OCI-LY3 (cell line): ENCODE results near the gene IFNB1.

Source experiments
- H2AFZ ChIP-seq: fragments of 200-600, 300-600 bp; shearing (Covaris generic); 2 replicates; pipeline ENCODE4 v1.6.0; 2014; ENCODE audit warnings: antibody characterized with exemption, low read depth, low read length
- H3K27ac ChIP-seq: fragments of 200-600, 300-600 bp; sonication (generic); 2 replicates; pipeline ENCODE4 v1.5.1; 2014; ENCODE audit warnings: mild to moderate bottlenecking, low read length, moderate library complexity, mixed read lengths
- H3K27me3 ChIP-seq: fragments of 200-600, 300-600 bp; sonication (generic); 2 replicates; pipeline ENCODE4 v1.6.1; 2014; ENCODE audit warnings: low read depth, low read length, mixed read lengths
- H3K36me3 ChIP-seq: fragments of 200-600, 300-600 bp; sonication (generic); replicated peaks from 2 replicates; pipeline ENCODE3; 2014; ENCODE audit warnings: low read depth, low read length, mixed read lengths
- H3K4me1 ChIP-seq: fragments of 300-600, 200-600 bp; sonication (generic); 2 replicates; pipeline ENCODE4 v1.6.1; 2014; ENCODE audit warnings: low read length, mixed read lengths
- H3K4me2 ChIP-seq: fragments of 200-600, 300-600 bp; sonication (generic); 2 replicates; pipeline ENCODE4 v1.6.1; 2014; ENCODE audit warnings: low read length, mixed read lengths
- H3K4me3 ChIP-seq: fragments of 300-600, 200-600 bp; sonication (generic); 2 replicates; pipeline ENCODE4 v1.5.1; 2014; ENCODE audit warnings: antibody characterized with exemption, mild to moderate bottlenecking, low read length, moderate library complexity
- H3K79me2 ChIP-seq: fragments of 300-600, 200-600 bp; shearing (Covaris generic); 2 replicates; pipeline ENCODE4 v1.6.1; 2014; ENCODE audit warnings: mild to moderate bottlenecking, low read length, mixed read lengths
- H3K9ac ChIP-seq: fragments of 300-600, 200-600 bp; shearing (Covaris generic); 2 replicates; pipeline ENCODE4 v1.6.0; 2014; ENCODE audit warnings: mild to moderate bottlenecking, low read length, moderate library complexity
- H3K9me3 ChIP-seq: fragments of 200-600, 300-600 bp; shearing (Covaris generic); 2 replicates; pipeline ENCODE4 v1.6.1; 2014; ENCODE audit warnings: low read length, mixed read lengths; ENCODE audit not compliant: insufficient read depth
- H4K20me1 ChIP-seq: fragments of 200-600, 300-600 bp; sonication (generic); 2 replicates; pipeline ENCODE4 v1.6.1; 2016; ENCODE audit warnings: low read length, mixed read lengths; ENCODE audit not compliant: insufficient read depth
- EZH2phosphoT487 ChIP-seq: fragments of 200-600 bp; shearing (Covaris generic); IDR thresholded peaks from 2 replicates; pipeline ENCODE4 v1.6.1; 2018; ENCODE audit warnings: antibody characterized with exemption, mixed run types, low read depth
- TF ChIP-seq, protein P1 (sequence below): fragments of 200-600, 300-600 bp; sonication (generic); IDR thresholded peaks from 2 replicates; pipeline ENCODE4 v1.5.1; 2014; ENCODE audit warnings: antibody characterized with exemption, low read length, low read depth

The IFNB1 gene

DNA sequence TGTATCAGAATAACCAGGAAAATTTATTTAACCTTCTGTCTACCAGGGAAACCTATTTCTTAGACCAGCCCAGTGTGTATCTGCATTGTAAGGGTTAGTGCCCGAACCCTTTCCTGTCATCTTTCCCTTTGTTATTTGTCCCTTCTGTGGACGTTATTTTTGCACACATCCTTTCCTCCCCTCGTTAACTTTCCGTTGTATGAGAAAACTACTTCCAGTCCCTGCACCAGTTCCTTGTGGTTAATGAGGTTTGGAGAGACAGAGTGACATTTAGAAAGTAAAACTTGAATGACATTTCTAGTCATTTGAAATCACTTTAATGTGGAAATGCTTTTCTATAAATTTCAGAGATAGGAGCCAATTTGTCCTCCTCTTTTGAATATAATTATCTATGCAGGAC is 4.3 kb upstream of the IFNB1 start:
- no peak overlapping the region for H3K9ac ChIP-seq

DNA sequence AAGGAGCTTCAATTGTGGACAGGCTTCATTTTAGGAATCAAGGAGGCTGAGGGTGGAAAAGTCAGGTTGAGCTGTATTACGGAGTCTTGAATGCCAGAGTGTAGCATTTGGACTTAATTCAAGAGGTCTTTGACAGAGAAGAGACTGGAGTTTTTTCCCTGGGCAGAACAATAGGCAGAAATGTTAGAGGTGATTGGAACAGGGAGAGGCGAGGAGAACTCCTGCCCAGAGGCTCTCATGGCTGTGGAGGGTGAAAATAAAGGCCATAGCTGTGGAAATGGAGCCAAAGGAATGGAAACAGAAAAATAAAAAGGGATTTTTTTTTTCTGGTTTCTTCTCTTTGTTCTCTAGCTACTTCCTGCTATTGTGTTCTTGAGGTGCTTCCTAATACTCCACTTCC is 3.7 kb upstream of the IFNB1 start:
- no peak overlapping the region for H3K4me3 ChIP-seq
- no peaks in the 10 kb centered on the region for H3K27me3 ChIP-seq
- peaks cover 15% of the 10 kb centered on the region for H3K4me1 ChIP-seq
- no peak for TF ChIP-seq EZH2phosphoT487
- TF ChIP-seq, protein P1, sequence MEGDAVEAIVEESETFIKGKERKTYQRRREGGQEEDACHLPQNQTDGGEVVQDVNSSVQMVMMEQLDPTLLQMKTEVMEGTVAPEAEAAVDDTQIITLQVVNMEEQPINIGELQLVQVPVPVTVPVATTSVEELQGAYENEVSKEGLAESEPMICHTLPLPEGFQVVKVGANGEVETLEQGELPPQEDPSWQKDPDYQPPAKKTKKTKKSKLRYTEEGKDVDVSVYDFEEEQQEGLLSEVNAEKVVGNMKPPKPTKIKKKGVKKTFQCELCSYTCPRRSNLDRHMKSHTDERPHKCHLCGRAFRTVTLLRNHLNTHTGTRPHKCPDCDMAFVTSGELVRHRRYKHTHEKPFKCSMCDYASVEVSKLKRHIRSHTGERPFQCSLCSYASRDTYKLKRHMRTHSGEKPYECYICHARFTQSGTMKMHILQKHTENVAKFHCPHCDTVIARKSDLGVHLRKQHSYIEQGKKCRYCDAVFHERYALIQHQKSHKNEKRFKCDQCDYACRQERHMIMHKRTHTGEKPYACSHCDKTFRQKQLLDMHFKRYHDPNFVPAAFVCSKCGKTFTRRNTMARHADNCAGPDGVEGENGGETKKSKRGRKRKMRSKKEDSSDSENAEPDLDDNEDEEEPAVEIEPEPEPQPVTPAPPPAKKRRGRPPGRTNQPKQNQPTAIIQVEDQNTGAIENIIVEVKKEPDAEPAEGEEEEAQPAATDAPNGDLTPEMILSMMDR, result no peak
- H2AFZ ChIP-seq, result no peak overlapping the region
- no peak overlapping the region for H3K4me2 ChIP-seq
- no peaks in the 10 kb centered on the region for H3K79me2 ChIP-seq
- H3K36me3 ChIP-seq, result no peaks in the 10 kb centered on the region
- no peak overlapping the region for H3K9ac ChIP-seq
- H3K27ac ChIP-seq, result no peak overlapping the region
- H3K9me3 ChIP-seq, result no peaks in the 10 kb centered on the region
- H4K20me1 ChIP-seq, result no peaks in the 10 kb centered on the region

More for the DNA sequence above, 4.3 kb upstream of the IFNB1 start:
- Histone ChIP-seq H3K27me3 (no peaks in the 10 kb centered on the region), H3K27ac (no peak overlapping the region), H4K20me1 (no peaks in the 10 kb centered on the region), H3K79me2 (no peaks in the 10 kb centered on the region), H3K4me2 (no peak overlapping the region), H3K4me3 (no peak overlapping the region), H3K9me3 (no peaks in the 10 kb centered on the region), H2AFZ (no peak overlapping the region), H3K36me3 (no peaks in the 10 kb centered on the region), H3K4me1 (peaks cover 15% of the 10 kb centered on the region)
- TF ChIP-seq EZH2phosphoT487, result no peak
- TF ChIP-seq, protein P1, result no peak

- Histone ChIP-seq H2AFZ (no peak overlapping the region), H3K9ac (no peak overlapping the region), H3K36me3 (no peaks in the 10 kb centered on the region), H3K4me3 (no peak overlapping the region), H3K27ac (no peak overlapping the region), H3K27me3 (no peaks in the 10 kb centered on the region), H3K4me2 (no peak overlapping the region), H3K9me3 (no peaks in the 10 kb centered on the region), H3K79me2 (no peaks in the 10 kb centered on the region), H3K4me1 (peaks cover 15% of the 10 kb centered on the region), H4K20me1 (no peaks in the 10 kb centered on the region)
- TF ChIP-seq EZH2phosphoT487, result no peak
- TF ChIP-seq, protein P1, result no peak
Observed at GRCh38 chr9:21080793-21081192, 3.1 kb upstream of the IFNB1 start.

GRCh38 chr9:21078702-21079101 is 960 bp upstream of the IFNB1 start:
- Histone ChIP-seq H3K79me2 (no peaks in the 10 kb centered on the region), H3K4me3 (no peak overlapping the region), H3K4me2 (peak overlapping the region; percentile 12; the same call in 1 of the 2 replicates), H3K4me1 (peaks cover 15% of the 10 kb centered on the region), H3K9ac (no peak overlapping the region), H3K36me3 (no peaks in the 10 kb centered on the region), H2AFZ (peak overlapping the region; percentile 49), H3K27me3 (no peaks in the 10 kb centered on the region), H3K9me3 (no peaks in the 10 kb centered on the region), H4K20me1 (no peaks in the 10 kb centered on the region), H3K27ac (no peak overlapping the region)
- TF ChIP-seq, protein P1, result peak; percentile 45
- no peak for TF ChIP-seq EZH2phosphoT487
